Activated T-cell treated with anti-CD3 and anti-CD28 coated beads, Interleukin-2, amount 50 U/mL, for 72 hours (primary cell): ENCODE measurements around the gene CELSR3. TPM values are rescaled to one million over a fixed set of nuclear protein-coding genes. Genes with fewer than 3 reads are reported as not detected.

Source experiments
- ATAC-seq, 2 donors: fragments of 150-1000 bp; cut with Tn5 transposase; replicated peaks in 1 of 2; 2 replicates each; pipeline ENCODE4 v1.10.0; 2021; ENCODE audit warnings: moderate library complexity in 2 of 2, mild to moderate bottlenecking in 1 of 2
- DNase-seq, 2 donors: peaks; one replicate each; pipeline ENCODE4 v3.0.0; 2021 to 2022; ENCODE audit warnings: mixed read lengths in 1 of 2
- H3K27ac Mint-ChIP-seq: one replicate; pipeline ENCODE4 v1.8.0; 2022; ENCODE audit warnings: mild to moderate bottlenecking, moderate library complexity, mixed read lengths
- H3K27me3 Mint-ChIP-seq: one replicate; pipeline ENCODE4 v1.8.0; 2022; ENCODE audit warnings: low read depth, mixed read lengths
- H3K36me3 Mint-ChIP-seq, 2 donors: one replicate each; pipeline ENCODE4 v1.8.0; 2022; ENCODE audit warnings: mixed read lengths in 2 of 2, mild to moderate bottlenecking in 1 of 2; ENCODE audit not compliant: insufficient read depth in 2 of 2
- H3K4me1 Mint-ChIP-seq: one replicate; pipeline ENCODE4 v1.8.0; 2022; ENCODE audit warnings: low read depth, mixed read lengths
- H3K4me3 Mint-ChIP-seq, 2 donors: one replicate each; pipeline ENCODE4 v1.8.0; 2022; ENCODE audit warnings: mild to moderate bottlenecking in 2 of 2, mixed read lengths in 2 of 2, moderate library complexity in 2 of 2
- H3K9me3 Mint-ChIP-seq, 2 donors: one replicate each; pipeline ENCODE4 v1.8.0; 2022; ENCODE audit warnings: mixed read lengths in 2 of 2
- total RNA-seq, 2 donors: library from RNA; stranded (reverse); gene quantifications; one replicate each; pipeline ENCODE4 v1.2.3, GENCODE V29; 2022

The CELSR3 gene
- total RNA-seq, 2 donors from 2014 or later = 14.2 to 17.4 TPM

GRCh38 chr3:48631516-48632448 lies 30.9 kb downstream of the CELSR3 start:
- peaks cover 22% of the 10 kb centered on the region for H3K4me1 Mint-ChIP-seq
- no peak for ATAC-seq
- H3K4me3 Mint-ChIP-seq = no peak overlapping the region
- peaks cover 2 to 12% of the 10 kb centered on the region in 2 donors for H3K36me3 Mint-ChIP-seq
- DNase-seq = no peak
- H3K27me3 Mint-ChIP-seq = no peaks in the 10 kb centered on the region
- H3K27ac Mint-ChIP-seq = no peak overlapping the region
- H3K9me3 Mint-ChIP-seq = no peaks in the 10 kb centered on the region

DNA sequence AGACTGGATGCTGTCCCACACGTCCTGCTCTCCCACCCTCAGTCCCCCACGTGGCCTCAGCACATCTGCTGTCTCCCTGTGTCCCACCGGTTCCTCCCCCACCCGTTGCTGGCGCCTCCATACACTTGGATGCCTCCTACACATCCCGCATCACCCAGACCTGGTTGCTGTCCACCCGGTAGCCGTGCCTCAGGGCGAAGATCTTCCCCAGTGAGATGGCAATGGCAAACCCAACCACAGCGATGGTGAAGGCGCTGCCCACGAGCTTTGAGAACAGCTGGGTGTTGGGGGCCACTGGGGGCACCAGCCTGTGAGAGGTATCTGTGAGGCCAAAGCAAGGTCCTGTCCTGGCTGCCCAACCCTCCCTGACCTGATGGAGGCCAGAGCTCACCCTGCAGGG lies 31.9 kb downstream of the CELSR3 start:
- Mint-ChIP-seq H3K4me3 (no peak overlapping the region), H3K4me1 (peaks cover 15% of the 10 kb centered on the region), H3K27ac (no peak overlapping the region), H3K9me3 (no peaks in the 10 kb centered on the region), H3K36me3 (peaks cover 2 to 12% of the 10 kb centered on the region in 2 donors), H3K27me3 (no peaks in the 10 kb centered on the region)
- DNase-seq (no peak), ATAC-seq (no peak)

DNA sequence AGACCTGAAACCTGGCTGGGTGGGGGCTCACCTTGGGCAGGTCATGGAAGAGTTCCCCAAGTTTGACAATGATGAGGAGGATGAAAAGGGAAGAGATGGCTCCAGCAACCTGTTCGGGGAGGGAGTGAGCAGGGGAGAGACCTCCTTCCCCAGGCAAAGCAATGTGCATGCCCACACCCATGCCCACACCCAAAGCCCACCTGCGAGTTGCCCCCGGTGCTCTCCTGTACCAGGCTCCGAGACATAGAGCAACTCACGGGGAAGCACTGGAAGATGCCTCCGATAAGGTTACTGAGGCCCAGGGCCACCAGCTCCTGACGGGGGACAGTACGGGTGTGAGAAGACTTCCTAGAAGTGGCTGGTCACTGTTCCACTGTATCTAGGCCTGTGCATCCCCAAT lies 32.3 kb downstream of the CELSR3 start:
- ATAC-seq = no peak
- DNase-seq = no peak
- H3K9me3 Mint-ChIP-seq = no peaks in the 10 kb centered on the region
- H3K27ac Mint-ChIP-seq = no peak overlapping the region
- peaks cover 2 to 12% of the 10 kb centered on the region in 2 donors for H3K36me3 Mint-ChIP-seq
- peaks cover 13% of the 10 kb centered on the region for H3K4me1 Mint-ChIP-seq
- H3K4me3 Mint-ChIP-seq = no peak overlapping the region
- H3K27me3 Mint-ChIP-seq = no peaks in the 10 kb centered on the region

DNA sequence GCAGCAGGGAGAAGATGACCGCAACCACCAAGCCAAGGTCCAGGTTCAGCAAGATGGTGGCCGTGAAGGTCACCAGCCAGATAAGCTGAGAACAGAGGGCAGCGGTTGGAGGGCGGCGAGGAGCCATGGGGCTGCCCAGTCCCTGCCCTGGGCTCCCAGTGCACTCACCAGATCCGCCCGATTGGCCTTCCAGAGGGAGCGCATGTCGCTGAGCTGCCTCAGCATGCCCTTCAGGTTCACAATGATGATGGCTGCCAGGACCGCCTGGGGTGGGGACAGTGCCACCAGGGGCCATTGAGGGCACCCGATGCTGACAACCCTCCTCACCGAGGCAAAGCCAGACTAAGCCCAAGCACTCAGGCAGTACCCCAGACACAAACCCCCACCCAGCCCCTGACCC lies 32.8 kb downstream of the CELSR3 start:
- H3K9me3 Mint-ChIP-seq = no peaks in the 10 kb centered on the region
- H3K4me3 Mint-ChIP-seq = no peak overlapping the region
- no peak overlapping the region for H3K27ac Mint-ChIP-seq
- no peak for ATAC-seq
- DNase-seq = no peak
- peaks cover 13% of the 10 kb centered on the region for H3K4me1 Mint-ChIP-seq
- H3K36me3 Mint-ChIP-seq = peaks cover 2 to 12% of the 10 kb centered on the region in 2 donors
- H3K27me3 Mint-ChIP-seq = no peaks in the 10 kb centered on the region

GRCh38 chr3:48628277-48629017 lies 34.2 kb downstream of the CELSR3 start:
- Mint-ChIP-seq H3K27ac (no peak overlapping the region), H3K9me3 (no peaks in the 10 kb centered on the region), H3K36me3 (peaks cover 2 to 12% of the 10 kb centered on the region in 2 donors), H3K4me1 (peaks cover 11% of the 10 kb centered on the region), H3K4me3 (no peak overlapping the region), H3K27me3 (no peaks in the 10 kb centered on the region)
- DNase-seq (no peak), ATAC-seq (no peak)

GRCh38 chr3:48625600-48625999 lies 37.1 kb downstream of the CELSR3 start:
- H3K27ac Mint-ChIP-seq = no peak overlapping the region
- H3K4me1 Mint-ChIP-seq = peaks cover 7% of the 10 kb centered on the region
- no peaks in the 10 kb centered on the region for H3K27me3 Mint-ChIP-seq
- peaks cover 2 to 14% of the 10 kb centered on the region in 2 donors for H3K36me3 Mint-ChIP-seq
- no peaks in the 10 kb centered on the region for H3K9me3 Mint-ChIP-seq
- no peak for DNase-seq
- no peak for ATAC-seq
- no peak overlapping the region for H3K4me3 Mint-ChIP-seq

DNA sequence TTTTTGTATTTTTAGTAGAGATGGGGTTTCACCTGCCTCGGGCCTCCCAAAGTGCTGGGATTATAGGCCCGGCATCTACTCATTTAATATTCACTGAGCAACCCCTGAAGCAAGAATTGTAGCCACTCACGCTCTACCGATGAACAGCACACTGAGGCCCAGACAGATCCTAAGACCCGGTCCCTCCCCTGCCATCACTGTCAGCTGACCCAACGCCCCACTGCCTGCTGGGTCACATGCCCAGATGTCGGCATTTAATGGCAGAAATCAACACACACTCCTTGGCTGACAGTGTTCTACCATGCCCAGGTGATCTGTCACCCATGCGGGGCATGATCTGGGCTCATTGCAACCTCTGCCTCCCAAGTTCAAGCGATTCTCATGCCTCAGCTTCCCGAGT lies 37.9 kb downstream of the CELSR3 start:
- peaks cover 2 to 14% of the 10 kb centered on the region in 2 donors for H3K36me3 Mint-ChIP-seq
- DNase-seq (no peak), ATAC-seq (no peak)
- H3K9me3 Mint-ChIP-seq = no peaks in the 10 kb centered on the region
- no peak overlapping the region for H3K4me3 Mint-ChIP-seq
- no peaks in the 10 kb centered on the region for H3K27me3 Mint-ChIP-seq
- H3K27ac Mint-ChIP-seq = peak overlapping the region; percentile 35
- peaks cover 7% of the 10 kb centered on the region for H3K4me1 Mint-ChIP-seq

- Mint-ChIP-seq H3K27ac (no peak overlapping the region), H3K27me3 (no peaks in the 10 kb centered on the region), H3K4me1 (peaks cover 7% of the 10 kb centered on the region), H3K9me3 (peaks cover 0 to 1% of the 10 kb centered on the region in 2 donors), H3K4me3 (no peak overlapping the region), H3K36me3 (peaks cover 2 to 11% of the 10 kb centered on the region in 2 donors)
- no peak for DNase-seq
- ATAC-seq = no peak
Observed at GRCh38 chr3:48623851-48624547, 38.7 kb downstream of the CELSR3 start.

DNA sequence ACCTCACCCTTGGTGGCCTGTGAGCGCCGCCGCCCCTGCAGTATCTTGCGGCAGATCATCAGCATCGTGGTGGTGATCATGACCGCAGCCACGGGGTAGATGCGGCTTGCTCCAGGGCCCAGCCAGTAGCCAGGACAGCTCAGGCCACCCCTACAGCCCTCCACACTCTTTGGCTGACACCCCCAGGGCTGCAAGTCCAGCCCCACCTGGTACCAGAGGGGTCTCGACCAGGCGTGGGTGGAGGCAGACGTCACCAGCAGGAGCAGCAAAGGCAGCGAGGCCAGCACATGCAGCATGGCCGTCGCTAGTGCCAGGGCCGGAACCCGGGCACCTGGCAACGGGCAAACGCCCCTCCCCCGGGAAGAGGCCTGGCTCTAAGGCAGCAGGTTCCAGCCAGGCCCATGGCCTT lies 41.2 kb downstream of the CELSR3 start, which contains the start of gene TMEM89:
Gene TMEM89, minus strand, starts transcription at position 309 of the 409 bp plus-strand sequence. Its CDS starts 13 bp downstream, at position 296.
- Mint-ChIP-seq H3K9me3 (peaks cover 3 to 5% of the 10 kb centered on the region in 2 donors), H3K27me3 (no peaks in the 10 kb centered on the region), H3K4me3 (no peak within 1 kb of the TSS), H3K27ac (no peak within 1 kb of the TSS), H3K4me1 (peaks cover 7% of the 10 kb centered on the region), H3K36me3 (peaks cover 7 to 20% of the 10 kb centered on the region in 2 donors)
- ATAC-seq (no peak), DNase-seq (no peak)

DNA sequence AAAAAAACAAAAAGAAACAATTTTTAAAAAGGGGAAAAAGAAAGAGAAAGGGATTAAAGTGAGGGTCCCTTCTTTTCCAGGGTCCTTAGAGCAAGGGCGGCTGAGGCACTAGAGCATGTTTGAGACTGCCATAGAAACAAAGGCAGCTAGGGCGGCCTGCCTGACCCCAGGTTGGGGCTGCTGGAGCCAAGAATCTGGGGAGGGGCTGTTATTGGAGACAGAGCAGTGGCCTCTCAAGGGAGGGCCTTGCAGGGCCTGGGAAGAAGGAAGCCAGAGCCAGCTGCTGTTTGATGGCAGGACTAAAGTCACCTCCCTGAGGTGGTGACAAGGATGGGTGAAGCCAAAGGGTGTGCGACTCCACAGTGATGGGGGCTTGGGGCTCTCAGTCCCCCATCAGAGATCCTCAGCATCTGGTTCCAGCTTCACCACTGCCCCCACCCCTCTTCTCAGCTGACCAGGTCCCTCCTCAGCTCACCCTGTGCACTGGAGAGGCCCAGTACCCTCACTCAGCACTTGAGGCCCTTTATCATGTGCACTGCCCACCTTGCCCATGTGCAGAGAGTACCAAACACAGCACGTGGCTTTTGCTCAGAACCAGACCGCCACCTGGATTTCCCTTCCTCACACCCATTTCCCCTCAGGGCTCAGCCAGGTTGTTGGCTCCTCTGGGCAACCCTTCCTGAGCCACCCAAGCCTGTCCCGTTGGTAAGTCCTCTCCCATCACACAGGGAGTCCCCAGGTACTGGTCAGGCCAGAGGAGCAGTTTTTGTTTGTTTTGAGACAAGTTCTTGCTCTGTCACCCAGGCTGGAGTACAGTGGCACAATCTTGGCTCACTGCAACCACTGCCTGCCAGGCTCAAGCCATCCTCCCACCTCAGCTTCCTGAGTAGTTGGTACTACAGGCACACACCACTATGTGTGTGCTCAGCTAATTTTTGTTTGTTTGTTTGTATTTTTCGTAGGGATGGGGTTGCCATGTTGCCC lies 42.9 kb downstream of the CELSR3 start:
- DNase-seq (no peak), ATAC-seq (peak in 1 of 2 donors; percentile 11)
- peaks cover 3 to 5% of the 10 kb centered on the region in 2 donors for H3K9me3 Mint-ChIP-seq
- H3K4me1 Mint-ChIP-seq = peaks cover 18% of the 10 kb centered on the region
- no peaks in the 10 kb centered on the region for H3K27me3 Mint-ChIP-seq
- peaks cover 7 to 28% of the 10 kb centered on the region in 2 donors for H3K36me3 Mint-ChIP-seq
- no peak overlapping the region for H3K27ac Mint-ChIP-seq
- no peak overlapping the region for H3K4me3 Mint-ChIP-seq

DNA sequence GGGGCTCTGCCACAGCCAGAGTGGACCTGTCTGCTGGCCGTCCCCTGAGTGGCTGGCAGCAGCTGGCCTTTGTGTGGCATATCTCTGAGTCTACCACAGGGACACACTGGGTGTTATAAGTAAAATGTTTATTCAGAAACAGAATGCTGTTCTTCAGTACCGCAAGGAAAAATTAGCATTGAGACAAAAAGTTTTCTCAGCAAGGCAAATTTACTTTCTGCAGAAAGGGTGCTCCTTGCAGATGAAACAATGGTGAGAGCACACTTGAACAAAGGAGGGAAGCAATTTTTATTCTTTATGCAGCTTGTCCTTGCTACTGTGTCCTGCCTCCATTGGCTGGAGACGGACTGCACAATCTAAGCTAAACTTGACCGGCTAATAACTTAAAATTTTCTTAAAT lies 45.1 kb downstream of the CELSR3 start:
- DNase-seq (no peak), ATAC-seq (no peak)
- H3K4me1 Mint-ChIP-seq = peaks cover 28% of the 10 kb centered on the region
- peaks cover 12 to 33% of the 10 kb centered on the region in 2 donors for H3K36me3 Mint-ChIP-seq
- peaks cover 3 to 6% of the 10 kb centered on the region in 2 donors for H3K9me3 Mint-ChIP-seq
- H3K27ac Mint-ChIP-seq = no peak overlapping the region
- H3K27me3 Mint-ChIP-seq = no peaks in the 10 kb centered on the region
- no peak overlapping the region for H3K4me3 Mint-ChIP-seq

DNA sequence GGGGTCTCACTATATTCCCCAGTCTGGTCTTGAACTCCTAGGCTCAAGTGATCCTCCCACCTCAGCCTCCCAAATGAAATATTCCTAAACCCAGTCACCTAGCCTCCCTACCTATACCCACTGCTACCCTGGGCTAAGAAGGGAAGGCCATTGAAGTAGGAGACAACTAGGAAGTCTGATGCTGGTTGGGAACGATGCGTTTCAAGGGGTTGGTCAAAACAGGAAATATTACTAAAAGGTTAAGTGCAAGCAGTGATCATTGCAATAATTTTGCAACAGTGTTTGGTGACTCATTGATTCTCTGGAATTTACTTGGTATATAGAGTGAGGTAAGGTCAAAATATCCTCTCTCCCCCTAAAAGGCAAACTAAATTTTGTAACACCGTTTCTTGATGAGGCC lies 48.6 kb downstream of the CELSR3 start:
- Mint-ChIP-seq H3K36me3 (peaks cover 15 to 27% of the 10 kb centered on the region in 2 donors), H3K4me1 (peaks cover 37% of the 10 kb centered on the region), H3K4me3 (peak overlapping the region; percentile 60 to 80), H3K9me3 (peaks cover 3 to 5% of the 10 kb centered on the region in 2 donors), H3K27me3 (no peaks in the 10 kb centered on the region), H3K27ac (peak overlapping the region; percentile 98)
- DNase-seq (peak; percentile 47 to 54), ATAC-seq (peak; percentile 67 to 71)
